Measurements from ENCODE around the gene GULP1.
"Not testable (repeated sequence)": the region's sequence is repeated elsewhere in the genome, so short reads cannot be mapped to it uniquely, and the experiment has no call there.

GULP1 gene

GRCh38 chr2:188415754-188416083, 124.0 kb downstream of the GULP1 start:
- no peak for DNase-seq (ENCODE audit: low read depth in 2 of 2)

DNA sequence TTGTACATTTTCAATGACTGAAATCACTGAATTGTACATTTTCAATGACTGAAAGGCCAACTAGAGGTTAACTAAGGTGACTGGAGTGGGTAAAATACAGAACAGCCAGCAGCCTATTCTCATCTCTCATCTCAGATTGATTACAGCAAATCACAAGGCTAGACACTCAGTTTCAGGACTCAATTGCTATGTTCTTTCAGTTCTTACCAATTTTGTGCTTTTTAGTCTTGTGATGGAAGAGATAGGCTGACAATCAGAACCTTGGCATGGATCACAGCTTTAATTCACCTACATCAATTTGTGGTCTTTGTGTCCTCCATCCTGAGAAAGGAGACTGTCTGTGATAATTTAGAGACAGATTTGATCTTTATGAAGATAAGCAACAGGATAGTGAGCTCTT, 124.7 kb downstream of the GULP1 start:
- no peak for DNase-seq (ENCODE audit: low read depth in 2 of 2)

- no peak for DNase-seq (ENCODE audit: low read depth in 2 of 2)
Measured at GRCh38 chr2:188422726-188423125, 131.1 kb downstream of the GULP1 start.

GRCh38 chr2:188425266-188425665, 133.6 kb downstream of the GULP1 start:
- DNase-seq (ENCODE audit: low read depth in 2 of 2), result no peak

- no peak for DNase-seq (ENCODE audit: low read depth in 2 of 2)
Measured at GRCh38 chr2:188426121-188426520, 134.4 kb downstream of the GULP1 start.

- no peak for DNase-seq (ENCODE audit: low read depth in 2 of 2)
Measured at GRCh38 chr2:188430705-188431104, 139.0 kb downstream of the GULP1 start.

DNA sequence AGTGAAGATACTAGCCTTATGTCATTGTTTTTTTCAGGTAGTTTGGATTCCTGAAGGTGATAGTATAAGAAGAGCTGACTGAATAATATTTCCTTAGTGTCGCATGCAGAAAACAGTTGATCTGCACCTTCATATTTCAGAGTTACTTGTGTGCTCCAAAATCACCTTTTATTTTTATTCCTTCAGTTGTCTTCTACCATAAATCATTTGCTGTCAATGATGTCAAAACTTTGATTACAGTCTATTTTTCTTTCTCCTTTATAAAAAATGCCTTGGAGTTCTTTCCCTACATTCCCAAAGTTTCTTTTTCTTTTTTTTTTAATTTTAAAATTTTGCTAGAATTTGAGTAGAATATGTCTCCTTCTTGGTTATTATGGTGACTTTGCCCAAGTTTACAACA, 142.3 kb downstream of the GULP1 start:
- no peak for DNase-seq (ENCODE audit: low read depth in 2 of 2)

- DNase-seq (ENCODE audit: low read depth in 2 of 2), result no peak
Measured at GRCh38 chr2:188435115-188435514, 143.4 kb downstream of the GULP1 start.

- no peak for DNase-seq (ENCODE audit: low read depth in 2 of 2)
Measured at GRCh38 chr2:188437537-188437936, 145.9 kb downstream of the GULP1 start.

DNA sequence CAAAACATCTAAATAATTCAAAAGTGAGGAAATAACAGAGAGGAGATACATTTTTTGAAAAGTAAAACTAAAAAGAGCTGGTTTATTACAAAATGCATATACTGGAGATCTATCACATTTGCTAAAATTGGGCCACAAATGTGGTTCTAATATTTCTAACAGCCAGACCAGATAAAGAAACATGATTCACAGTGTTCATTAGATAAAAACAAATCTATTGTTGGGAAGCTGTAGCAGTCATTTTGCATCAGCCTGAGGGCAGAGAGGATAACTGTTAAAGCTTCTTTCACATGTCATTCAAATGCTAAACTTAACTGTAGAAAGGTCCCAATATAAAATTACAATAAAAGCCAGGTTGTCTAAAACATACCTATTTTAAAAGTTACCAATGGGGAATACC, 148.3 kb downstream of the GULP1 start:
- no peak for DNase-seq (ENCODE audit: low read depth in 2 of 2)

- DNase-seq (ENCODE audit: low read depth in 2 of 2), result no peak
Measured at GRCh38 chr2:188440849-188441248, 149.2 kb downstream of the GULP1 start.

DNA sequence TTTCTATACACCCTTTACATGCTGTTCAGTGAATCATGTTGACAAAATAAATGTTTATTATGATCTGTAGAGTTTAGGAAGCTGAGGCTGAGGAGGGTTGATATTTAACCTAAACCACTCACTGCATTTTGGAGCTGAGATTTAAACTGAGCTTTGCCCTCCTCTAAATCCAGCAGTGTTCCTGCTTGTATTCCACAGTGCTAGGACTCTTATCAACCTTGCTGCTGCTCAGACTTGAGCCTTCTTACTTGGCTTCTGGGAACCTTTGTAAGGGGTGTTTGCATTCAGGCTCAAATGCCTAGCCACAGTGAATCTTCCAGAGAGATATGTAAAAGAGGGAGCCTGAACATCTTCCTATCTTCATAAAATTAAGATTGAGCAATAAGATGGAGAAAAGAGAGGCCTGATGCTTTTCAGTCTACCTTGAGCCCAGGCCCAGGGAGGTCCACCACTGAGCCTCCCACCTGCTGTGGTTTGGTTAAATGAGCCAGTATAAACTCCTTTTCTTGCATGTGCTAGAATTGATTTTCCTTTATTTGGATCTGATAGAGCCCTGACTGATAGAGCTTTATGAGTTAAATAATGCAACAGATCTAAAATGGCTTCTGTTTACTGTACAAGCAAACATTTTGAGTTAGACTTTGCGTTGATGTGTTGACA, 149.7 kb downstream of the GULP1 start:
- no peak for DNase-seq (ENCODE audit: low read depth in 2 of 2)

- no peak for DNase-seq (ENCODE audit: low read depth in 2 of 2)
Measured at GRCh38 chr2:188443207-188443606, 151.5 kb downstream of the GULP1 start.

DNA sequence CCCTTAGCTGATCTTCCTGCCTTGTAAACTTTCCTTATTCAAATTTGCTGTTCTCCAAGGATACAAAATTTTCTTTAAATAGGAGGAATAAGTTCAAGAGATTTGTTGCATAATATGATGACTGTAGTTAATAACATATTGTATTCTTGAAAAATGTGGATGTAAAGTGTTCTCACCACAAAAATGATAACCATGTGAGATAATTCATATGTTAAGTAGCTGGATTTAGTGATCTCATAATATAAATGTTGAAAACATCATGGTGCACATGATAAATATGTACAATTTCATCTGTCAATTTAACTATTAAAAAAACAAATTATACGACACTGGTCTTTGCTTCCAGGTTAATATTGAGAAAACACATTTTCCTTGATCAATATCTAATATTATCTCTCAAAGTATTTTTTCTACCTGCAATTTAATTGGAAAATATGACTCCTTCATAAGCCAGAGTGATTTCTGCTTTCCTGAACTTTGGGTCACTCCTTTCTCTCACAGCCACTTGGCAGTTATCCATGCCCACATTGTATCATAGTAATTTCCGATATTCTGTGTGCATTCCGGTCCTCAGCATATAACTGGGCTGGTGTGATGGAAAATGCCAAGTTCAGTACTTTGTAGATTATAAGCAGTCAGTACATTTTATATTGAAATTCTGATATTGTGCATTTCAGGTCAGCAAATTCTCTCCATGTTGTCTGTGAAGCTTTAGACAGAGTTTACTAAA, 152.6 kb downstream of the GULP1 start:
- DNase-seq (ENCODE audit: low read depth in 2 of 2), result no peak

GRCh38 chr2:188449561-188449960, 157.9 kb downstream of the GULP1 start:
- DNase-seq (ENCODE audit: low read depth in 2 of 2), result no peak

GRCh38 chr2:188449971-188450370, 158.3 kb downstream of the GULP1 start:
- no peak for DNase-seq (ENCODE audit: low read depth in 2 of 2)

- no peak for DNase-seq (ENCODE audit: low read depth in 2 of 2)
Measured at GRCh38 chr2:188450732-188451483, 159.2 kb downstream of the GULP1 start.

GRCh38 chr2:188452084-188452483, 160.4 kb downstream of the GULP1 start:
- no peak for DNase-seq (ENCODE audit: low read depth in 2 of 2)

DNA sequence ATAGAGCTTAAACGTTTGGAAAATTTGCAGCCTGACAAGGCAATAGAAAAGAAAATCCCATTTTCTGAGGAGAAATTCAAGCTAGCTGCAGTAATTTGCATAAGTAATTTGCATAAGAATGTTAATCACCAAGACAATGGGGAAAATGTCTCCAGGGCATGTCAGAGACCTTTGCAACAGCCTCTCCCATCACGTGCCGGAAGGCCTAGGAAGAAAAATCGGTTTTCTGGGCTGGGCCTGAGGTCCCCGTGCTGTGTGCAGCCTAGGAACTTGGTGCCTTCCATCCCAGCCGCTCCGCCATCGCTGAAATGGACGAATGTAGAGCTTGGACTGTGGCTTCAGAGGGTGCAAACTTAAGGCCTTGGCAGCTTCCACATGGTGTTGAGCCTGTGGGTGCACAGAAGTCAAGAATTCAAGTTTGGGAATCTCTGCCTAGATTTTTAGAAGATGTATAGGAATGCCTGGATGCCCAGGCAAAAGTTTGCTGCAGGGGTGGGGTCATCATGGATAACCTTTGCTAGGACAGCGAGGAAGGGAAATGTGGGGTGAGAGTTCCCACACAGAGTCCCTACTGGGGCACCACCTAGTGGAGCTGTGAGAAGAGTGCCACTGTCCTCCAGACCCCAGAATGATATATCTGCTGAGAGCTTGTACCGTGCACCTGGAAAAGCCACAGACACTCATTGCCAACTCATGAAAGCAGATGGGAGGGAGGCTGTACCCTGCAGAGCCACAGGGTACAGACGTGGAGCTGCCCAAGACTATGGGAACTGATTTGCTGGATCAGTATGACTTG, 164.6 kb downstream of the GULP1 start:
- DNase-seq (ENCODE audit: low read depth in 2 of 2), result no peak

GRCh38 chr2:188459061-188459460, 167.4 kb downstream of the GULP1 start:
- no peak for DNase-seq (ENCODE audit: low read depth in 2 of 2)

DNA sequence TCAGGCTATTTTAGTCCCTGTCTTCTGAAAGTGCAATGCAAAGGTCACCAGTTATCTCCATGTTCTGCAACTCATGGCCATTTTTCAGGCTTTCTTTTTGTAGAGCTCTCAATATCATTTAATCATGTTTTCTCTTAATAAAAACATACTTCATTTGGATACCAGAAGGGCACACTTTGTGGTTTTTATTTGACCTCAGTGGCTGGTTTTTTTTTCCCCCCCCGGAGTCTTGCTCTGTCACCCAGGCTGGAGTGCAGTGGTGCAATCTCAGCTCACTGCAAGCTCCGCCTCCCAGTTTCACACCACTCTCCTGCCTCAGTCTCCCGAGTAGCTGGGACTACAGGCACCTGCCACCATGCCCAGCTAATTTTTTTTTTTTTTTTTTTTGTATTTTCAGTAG, 174.4 kb downstream of the GULP1 start:
- DNase-seq (ENCODE audit: low read depth in 2 of 2), result not testable (repeated sequence)

DNA sequence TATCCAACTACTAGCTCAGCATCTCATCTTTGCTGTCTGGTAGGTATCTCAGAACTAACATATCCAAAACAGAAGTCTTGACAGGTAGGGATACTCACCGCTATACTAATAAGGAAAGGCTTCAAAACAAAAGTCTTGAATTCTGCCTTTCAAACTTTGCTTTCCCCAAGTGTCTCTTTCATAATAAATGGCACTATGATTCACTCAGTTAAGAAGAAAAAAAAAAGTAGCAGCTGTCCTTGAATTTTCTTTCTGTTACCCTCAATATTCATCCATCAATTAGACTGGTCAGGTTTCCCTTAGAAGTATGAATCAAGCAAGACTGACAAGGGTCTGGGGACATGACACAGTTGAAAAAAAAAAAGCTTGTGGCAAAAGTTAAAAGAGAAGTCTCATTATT, 175.1 kb downstream of the GULP1 start:
- DNase-seq (ENCODE audit: low read depth in 2 of 2), result no peak

Measured in activated CD8-positive, alpha-beta memory T cell treated with anti-CD3 and anti-CD28 coated beads for 4 hours (primary cell).